GM18907 (cell line): ENCODE data around the gene TM9SF2.
"Not testable (repeated sequence)": the region's sequence is repeated elsewhere in the genome, so short reads cannot be mapped to it uniquely, and the experiment has no call there.

Experiments used
- ATAC-seq: cut with Tn5 transposase; IDR thresholded peaks from one replicate; pipeline ENCODE4 v1.9.1; 2021; ENCODE audit warnings: mild to moderate bottlenecking, moderate library complexity; ENCODE audit not compliant: unreplicated experiment

TM9SF2 gene

GRCh38 chr13:99501184-99501847 is at the start of gene TM9SF2:
Gene TM9SF2 (plus strand): TSS chr13:99501472. CDS start chr13:99501607, 135 bp downstream.
- peak; percentile 61 for ATAC-seq

GRCh38 chr13:99454518-99455183 is 46.6 kb upstream of the TM9SF2 start:
- ATAC-seq: no peak

- no peak for ATAC-seq
These were observed 42.0 kb upstream of the TM9SF2 start for GRCh38 chr13:99459099-99459850.

- not testable (repeated sequence) for ATAC-seq
These were observed 40.5 kb upstream of the TM9SF2 start for GRCh38 chr13:99460802-99461201.

- ATAC-seq: no peak
These were observed 37.5 kb upstream of the TM9SF2 start for GRCh38 chr13:99463646-99464397.

- no peak for ATAC-seq
These were observed 36.8 kb upstream of the TM9SF2 start for GRCh38 chr13:99464441-99464949.

- ATAC-seq: no peak
These were observed 35.8 kb upstream of the TM9SF2 start for GRCh38 chr13:99465454-99465853.

GRCh38 chr13:99467764-99468163 is 33.5 kb upstream of the TM9SF2 start:
- no peak for ATAC-seq

- ATAC-seq: no peak
These were observed 32.2 kb upstream of the TM9SF2 start for GRCh38 chr13:99469041-99469440.

GRCh38 chr13:99470027-99470426 is 31.2 kb upstream of the TM9SF2 start:
- ATAC-seq: no peak

GRCh38 chr13:99471221-99472121 is 29.8 kb upstream of the TM9SF2 start:
- no peak for ATAC-seq

GRCh38 chr13:99472122-99472440 is 29.2 kb upstream of the TM9SF2 start:
- no peak for ATAC-seq

- ATAC-seq: no peak
These were observed 27.8 kb upstream of the TM9SF2 start for GRCh38 chr13:99473515-99473914.

- ATAC-seq: no peak
These were observed 24.6 kb upstream of the TM9SF2 start for GRCh38 chr13:99476648-99477047.

- no peak for ATAC-seq
These were observed 23.8 kb upstream of the TM9SF2 start for GRCh38 chr13:99477493-99477892.

GRCh38 chr13:99481366-99481765 is 19.9 kb upstream of the TM9SF2 start:
- no peak for ATAC-seq

GRCh38 chr13:99484473-99484872 is 16.8 kb upstream of the TM9SF2 start:
- no peak for ATAC-seq

- no peak for ATAC-seq
These were observed 14.3 kb upstream of the TM9SF2 start for GRCh38 chr13:99486996-99487395.

GRCh38 chr13:99489028-99489427 is 12.2 kb upstream of the TM9SF2 start:
- ATAC-seq: no peak

GRCh38 chr13:99491750-99492149 is 9.5 kb upstream of the TM9SF2 start:
- not testable (repeated sequence) for ATAC-seq
